ENCODE results near the gene AAMP.
"Not testable (repeated sequence)": the region's sequence is repeated elsewhere in the genome, so short reads cannot be mapped to it uniquely, and the experiment has no call there.

Gene AAMP

DNA sequence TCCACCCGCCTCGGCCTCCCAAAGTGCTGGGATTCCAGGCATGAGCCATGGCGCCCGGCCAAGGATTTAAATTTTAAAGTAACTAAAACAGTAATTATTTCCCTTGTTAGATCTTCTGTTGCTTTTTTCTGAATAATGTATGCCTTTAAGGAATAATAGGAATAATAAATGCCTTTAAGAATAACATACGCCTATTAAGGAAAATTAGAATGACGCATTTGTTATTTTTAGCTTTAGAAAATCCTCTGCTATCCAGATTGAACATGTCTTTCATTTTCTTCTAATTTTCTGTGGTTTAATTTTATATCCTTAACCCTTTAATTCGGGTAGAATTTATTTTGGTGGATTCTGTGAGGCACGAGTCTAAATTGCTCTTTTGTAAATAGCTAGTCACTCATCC is 45.5 kb upstream of the AAMP start:
- no peak overlapping the region for H3K4me3 ChIP-seq (IDR thresholded peaks at IDR 0.05; ENCODE audit: insufficient read depth, low read depth, low read length)
- H3K27me3 ChIP-seq (ENCODE audit: insufficient read depth, low read depth) = no peaks in the 10 kb centered on the region
- no peaks in the 10 kb centered on the region for H3K79me2 ChIP-seq (ENCODE audit: insufficient read depth, low read depth)
- H3K4me1 ChIP-seq (ENCODE audit: low read depth, poor library complexity, severe bottlenecking) = peaks cover 22% of the 10 kb centered on the region
- no peak overlapping the region for H3K4me2 ChIP-seq
- H4K20me1 ChIP-seq (ENCODE audit: insufficient read depth) = no peaks in the 10 kb centered on the region
- no peak overlapping the region for H3K9ac ChIP-seq
- H3K27ac ChIP-seq = no peak overlapping the region
- TF ChIP-seq, protein P1, sequence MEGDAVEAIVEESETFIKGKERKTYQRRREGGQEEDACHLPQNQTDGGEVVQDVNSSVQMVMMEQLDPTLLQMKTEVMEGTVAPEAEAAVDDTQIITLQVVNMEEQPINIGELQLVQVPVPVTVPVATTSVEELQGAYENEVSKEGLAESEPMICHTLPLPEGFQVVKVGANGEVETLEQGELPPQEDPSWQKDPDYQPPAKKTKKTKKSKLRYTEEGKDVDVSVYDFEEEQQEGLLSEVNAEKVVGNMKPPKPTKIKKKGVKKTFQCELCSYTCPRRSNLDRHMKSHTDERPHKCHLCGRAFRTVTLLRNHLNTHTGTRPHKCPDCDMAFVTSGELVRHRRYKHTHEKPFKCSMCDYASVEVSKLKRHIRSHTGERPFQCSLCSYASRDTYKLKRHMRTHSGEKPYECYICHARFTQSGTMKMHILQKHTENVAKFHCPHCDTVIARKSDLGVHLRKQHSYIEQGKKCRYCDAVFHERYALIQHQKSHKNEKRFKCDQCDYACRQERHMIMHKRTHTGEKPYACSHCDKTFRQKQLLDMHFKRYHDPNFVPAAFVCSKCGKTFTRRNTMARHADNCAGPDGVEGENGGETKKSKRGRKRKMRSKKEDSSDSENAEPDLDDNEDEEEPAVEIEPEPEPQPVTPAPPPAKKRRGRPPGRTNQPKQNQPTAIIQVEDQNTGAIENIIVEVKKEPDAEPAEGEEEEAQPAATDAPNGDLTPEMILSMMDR (conservative IDR thresholded peaks at IDR 0.05; ENCODE audit: low read depth, low read length) = no peak
- H3K36me3 ChIP-seq (ENCODE audit: insufficient read depth) = no peaks in the 10 kb centered on the region
- H2AFZ ChIP-seq (ENCODE audit: low read depth) = no peak overlapping the region

DNA sequence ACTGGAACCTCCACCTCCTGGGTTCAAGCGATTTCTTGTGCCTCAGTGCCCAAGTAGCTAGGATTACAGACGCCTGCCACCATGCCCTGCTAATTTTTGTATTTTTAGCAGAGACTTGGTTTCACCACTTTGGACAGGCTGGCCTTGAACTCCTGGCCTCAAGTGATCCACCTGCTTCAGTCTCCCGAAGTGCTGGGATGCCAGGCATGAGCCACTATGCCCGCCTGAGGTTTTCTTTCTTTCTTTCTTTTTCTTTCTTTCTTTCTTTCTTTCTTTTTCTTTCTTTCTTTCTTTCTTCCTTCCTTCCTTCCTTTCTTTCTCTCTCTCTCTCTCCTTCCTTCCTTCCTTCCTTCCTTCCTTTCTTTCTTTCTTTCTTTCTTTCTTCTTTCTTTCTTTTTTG is 44.8 kb upstream of the AAMP start:
- not testable (repeated sequence) for H3K27me3 ChIP-seq (ENCODE audit: insufficient read depth, low read depth); H2AFZ ChIP-seq (ENCODE audit: low read depth); H3K79me2 ChIP-seq (ENCODE audit: insufficient read depth, low read depth); H3K4me2 ChIP-seq; H3K9ac ChIP-seq; H3K4me3 ChIP-seq (IDR thresholded peaks at IDR 0.05; ENCODE audit: insufficient read depth, low read depth, low read length); H4K20me1 ChIP-seq (ENCODE audit: insufficient read depth); H3K36me3 ChIP-seq (ENCODE audit: insufficient read depth)
- peaks cover 22% of the 10 kb centered on the region for H3K4me1 ChIP-seq (ENCODE audit: low read depth, poor library complexity, severe bottlenecking)
- peak overlapping the region; percentile 67; the same call in 1 of the 2 replicates for H3K27ac ChIP-seq

DNA sequence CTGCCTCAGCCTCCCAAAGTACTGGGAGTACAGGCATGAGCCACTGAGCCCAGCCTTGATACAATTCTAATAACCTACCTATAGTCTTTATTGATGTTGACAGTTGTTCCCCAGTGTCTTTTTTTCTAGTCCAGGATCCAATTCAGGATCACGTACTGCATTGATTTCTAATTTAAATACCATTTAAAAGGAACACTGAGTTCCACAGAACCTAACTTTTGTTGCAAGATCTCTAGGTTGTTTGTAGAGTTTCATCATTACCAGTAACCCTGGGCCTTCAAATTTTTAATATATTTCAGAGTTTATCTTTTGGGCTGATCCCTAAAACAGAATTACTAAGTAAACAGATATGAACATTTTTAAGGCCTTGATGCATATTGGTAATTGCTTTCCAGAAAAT is 43.4 kb upstream of the AAMP start:
- H3K27ac ChIP-seq = peak overlapping the region; percentile 67; the same call in 1 of the 2 replicates
- no peaks in the 10 kb centered on the region for H3K27me3 ChIP-seq (ENCODE audit: insufficient read depth, low read depth)
- H3K9ac ChIP-seq = peak overlapping the region; percentile 9; the same call in 1 of the 2 replicates
- no peak overlapping the region for H3K4me3 ChIP-seq (IDR thresholded peaks at IDR 0.05; ENCODE audit: insufficient read depth, low read depth, low read length)
- H3K4me1 ChIP-seq (ENCODE audit: low read depth, poor library complexity, severe bottlenecking) = peaks cover 22% of the 10 kb centered on the region
- no peaks in the 10 kb centered on the region for H3K79me2 ChIP-seq (ENCODE audit: insufficient read depth, low read depth)
- TF ChIP-seq, protein P1 (conservative IDR thresholded peaks at IDR 0.05; ENCODE audit: low read depth, low read length) = no peak
- no peaks in the 10 kb centered on the region for H4K20me1 ChIP-seq (ENCODE audit: insufficient read depth)
- H2AFZ ChIP-seq (ENCODE audit: low read depth) = peak overlapping the region; percentile 36
- peak overlapping the region; percentile 86 for H3K4me2 ChIP-seq
- no peaks in the 10 kb centered on the region for H3K36me3 ChIP-seq (ENCODE audit: insufficient read depth)

DNA sequence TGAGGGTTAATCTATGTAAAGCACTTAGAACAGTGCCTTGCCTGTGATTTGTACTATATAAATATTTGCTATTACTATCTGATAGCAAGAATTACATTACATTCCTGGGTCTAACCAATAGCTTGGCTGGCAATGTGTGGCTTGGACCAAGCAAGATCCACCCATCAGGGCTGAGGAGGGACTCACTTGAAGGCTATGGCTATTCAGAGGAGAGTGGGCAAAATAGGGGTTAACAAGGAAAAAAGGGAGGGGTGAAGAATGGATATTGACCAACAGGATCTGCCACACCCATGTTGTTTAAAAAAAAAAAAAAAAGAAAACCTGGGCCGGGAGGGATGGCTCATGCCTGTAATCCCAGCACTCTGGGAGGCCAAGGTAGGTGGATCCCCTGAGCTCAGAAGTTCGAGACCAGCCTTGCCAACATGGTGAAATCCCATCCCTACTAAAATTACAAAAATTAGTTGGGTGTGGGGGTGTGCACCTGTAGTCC is 42.4 kb upstream of the AAMP start:
- H3K36me3 ChIP-seq (ENCODE audit: insufficient read depth) = no peaks in the 10 kb centered on the region
- peaks cover 22% of the 10 kb centered on the region for H3K4me1 ChIP-seq (ENCODE audit: low read depth, poor library complexity, severe bottlenecking)
- H2AFZ ChIP-seq (ENCODE audit: low read depth) = no peak overlapping the region
- no peaks in the 10 kb centered on the region for H3K79me2 ChIP-seq (ENCODE audit: insufficient read depth, low read depth)
- H3K27me3 ChIP-seq (ENCODE audit: insufficient read depth, low read depth) = no peaks in the 10 kb centered on the region
- H3K4me3 ChIP-seq (IDR thresholded peaks at IDR 0.05; ENCODE audit: insufficient read depth, low read depth, low read length) = no peak overlapping the region
- no peak overlapping the region for H3K9ac ChIP-seq
- H3K27ac ChIP-seq = no peak overlapping the region
- TF ChIP-seq, protein P1 (conservative IDR thresholded peaks at IDR 0.05; ENCODE audit: low read depth, low read length) = no peak
- H3K4me2 ChIP-seq = no peak overlapping the region
- no peaks in the 10 kb centered on the region for H4K20me1 ChIP-seq (ENCODE audit: insufficient read depth)

DNA sequence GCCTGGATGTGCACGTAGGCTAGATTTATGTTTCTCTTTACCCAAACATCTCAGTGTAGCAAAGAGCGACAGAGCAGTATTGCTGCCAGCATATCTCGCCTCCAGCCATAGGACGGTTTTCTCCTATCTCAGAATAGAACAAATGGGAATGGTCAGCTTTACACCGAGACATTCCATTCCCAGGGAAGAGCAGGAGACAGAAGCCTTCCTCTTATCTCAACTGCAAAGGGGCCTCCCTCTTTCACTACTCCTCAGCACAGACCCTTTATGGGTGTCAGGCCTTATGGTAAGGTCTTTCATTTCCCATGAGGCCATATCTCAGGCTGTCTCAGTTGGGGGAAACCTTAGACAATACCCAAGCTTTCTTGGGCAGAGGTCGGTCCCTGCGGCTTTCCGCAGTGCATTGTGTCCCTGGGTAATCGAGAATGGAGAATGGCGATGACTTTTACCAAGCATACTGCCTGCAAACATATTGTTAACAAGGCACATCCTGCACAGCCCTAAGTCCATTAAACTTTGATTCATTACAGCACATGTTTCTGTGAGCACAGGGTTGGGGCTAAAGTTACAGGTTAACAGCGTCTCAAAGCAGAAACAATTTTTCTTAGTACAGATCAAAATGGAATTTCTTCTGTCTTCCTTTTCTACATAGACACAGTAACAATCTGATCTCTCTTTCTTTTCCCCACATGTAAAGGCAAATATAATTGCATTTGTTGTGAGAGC is 41.8 kb upstream of the AAMP start:
- not testable (repeated sequence) for H3K4me3 ChIP-seq (IDR thresholded peaks at IDR 0.05; ENCODE audit: insufficient read depth, low read depth, low read length); H3K27me3 ChIP-seq (ENCODE audit: insufficient read depth, low read depth); H4K20me1 ChIP-seq (ENCODE audit: insufficient read depth); H3K4me2 ChIP-seq; H3K36me3 ChIP-seq (ENCODE audit: insufficient read depth); H3K27ac ChIP-seq; H3K9ac ChIP-seq; H2AFZ ChIP-seq (ENCODE audit: low read depth); H3K79me2 ChIP-seq (ENCODE audit: insufficient read depth, low read depth)
- H3K4me1 ChIP-seq (ENCODE audit: low read depth, poor library complexity, severe bottlenecking) = peaks cover 22% of the 10 kb centered on the region
